GM12874 (cell line): ENCODE results near the gene PNLIPRP1.
A peak's percentile ranks its signal among the peaks of the same experiment; 100 is the strongest.

Source experiments
- TF ChIP-seq, protein P1 (sequence below): IDR thresholded peaks from 2 replicates; pipeline ENCODE4 v1.5.1; 2011; ENCODE audit warnings: low read depth, mild to moderate bottlenecking, control low read depth, low read length, moderate library complexity; ENCODE audit not compliant: insufficient read depth

The PNLIPRP1 gene

DNA sequence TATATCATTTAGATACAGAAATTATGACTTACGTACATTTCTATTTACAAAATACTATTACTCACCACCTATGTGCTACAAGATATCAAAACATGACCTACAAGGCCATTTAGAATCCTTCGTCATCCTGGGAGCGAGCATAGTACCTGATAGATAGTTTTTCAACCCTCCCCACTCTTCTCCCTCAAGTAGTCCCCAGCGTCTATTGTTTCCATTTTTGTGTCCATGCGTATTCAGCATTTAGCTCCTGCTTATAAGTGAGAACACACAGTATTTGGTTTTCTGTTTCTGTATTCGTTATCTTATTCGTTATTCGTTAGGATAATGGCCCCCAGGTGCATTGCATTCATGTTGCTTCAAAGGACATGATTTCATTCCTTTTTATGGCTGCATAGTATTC is 58.1 kb downstream of the PNLIPRP1 start:
- TF ChIP-seq, protein P1, sequence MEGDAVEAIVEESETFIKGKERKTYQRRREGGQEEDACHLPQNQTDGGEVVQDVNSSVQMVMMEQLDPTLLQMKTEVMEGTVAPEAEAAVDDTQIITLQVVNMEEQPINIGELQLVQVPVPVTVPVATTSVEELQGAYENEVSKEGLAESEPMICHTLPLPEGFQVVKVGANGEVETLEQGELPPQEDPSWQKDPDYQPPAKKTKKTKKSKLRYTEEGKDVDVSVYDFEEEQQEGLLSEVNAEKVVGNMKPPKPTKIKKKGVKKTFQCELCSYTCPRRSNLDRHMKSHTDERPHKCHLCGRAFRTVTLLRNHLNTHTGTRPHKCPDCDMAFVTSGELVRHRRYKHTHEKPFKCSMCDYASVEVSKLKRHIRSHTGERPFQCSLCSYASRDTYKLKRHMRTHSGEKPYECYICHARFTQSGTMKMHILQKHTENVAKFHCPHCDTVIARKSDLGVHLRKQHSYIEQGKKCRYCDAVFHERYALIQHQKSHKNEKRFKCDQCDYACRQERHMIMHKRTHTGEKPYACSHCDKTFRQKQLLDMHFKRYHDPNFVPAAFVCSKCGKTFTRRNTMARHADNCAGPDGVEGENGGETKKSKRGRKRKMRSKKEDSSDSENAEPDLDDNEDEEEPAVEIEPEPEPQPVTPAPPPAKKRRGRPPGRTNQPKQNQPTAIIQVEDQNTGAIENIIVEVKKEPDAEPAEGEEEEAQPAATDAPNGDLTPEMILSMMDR: no peak

DNA sequence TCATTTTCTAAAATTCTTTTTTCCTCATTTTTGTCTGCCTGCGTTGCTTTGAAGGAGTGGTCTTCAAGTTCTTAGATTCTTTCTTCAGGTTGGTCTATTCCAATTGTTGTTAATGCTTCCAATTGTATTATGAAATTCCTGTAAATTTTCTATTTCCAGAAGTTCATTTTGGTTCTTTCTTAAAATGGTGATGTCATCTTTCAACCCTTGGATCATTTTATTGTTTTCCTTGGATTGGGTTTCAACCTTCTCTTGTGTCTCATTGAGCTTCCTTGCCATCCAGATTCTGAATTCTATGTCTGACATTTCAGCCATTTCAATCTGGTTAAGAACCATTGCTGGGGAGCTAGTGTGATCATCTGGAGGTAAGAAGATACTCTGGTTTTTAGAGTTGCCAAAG is 63.1 kb downstream of the PNLIPRP1 start:
- TF ChIP-seq, protein P1: no peak

DNA sequence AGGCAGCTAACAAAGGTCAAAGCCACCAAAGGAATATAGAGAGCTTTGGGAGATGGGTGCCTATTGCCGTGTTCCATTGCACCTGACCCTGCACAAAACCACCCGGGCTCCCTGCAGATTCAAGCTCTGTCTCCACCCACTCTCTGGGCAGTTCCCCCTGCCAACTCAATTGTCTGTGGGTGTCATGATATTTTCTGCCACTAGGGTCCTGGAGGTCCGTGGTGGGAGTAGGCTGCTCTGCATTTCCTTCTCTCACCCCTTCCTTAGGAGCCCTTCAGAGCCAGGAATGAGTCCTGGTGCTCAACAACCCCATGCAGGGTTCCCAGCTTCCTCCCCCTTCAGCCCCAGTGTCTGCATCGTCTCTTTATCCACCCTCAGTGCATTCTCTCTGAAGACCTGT is 64.1 kb downstream of the PNLIPRP1 start:
- TF ChIP-seq, protein P1: peak; percentile 45

DNA sequence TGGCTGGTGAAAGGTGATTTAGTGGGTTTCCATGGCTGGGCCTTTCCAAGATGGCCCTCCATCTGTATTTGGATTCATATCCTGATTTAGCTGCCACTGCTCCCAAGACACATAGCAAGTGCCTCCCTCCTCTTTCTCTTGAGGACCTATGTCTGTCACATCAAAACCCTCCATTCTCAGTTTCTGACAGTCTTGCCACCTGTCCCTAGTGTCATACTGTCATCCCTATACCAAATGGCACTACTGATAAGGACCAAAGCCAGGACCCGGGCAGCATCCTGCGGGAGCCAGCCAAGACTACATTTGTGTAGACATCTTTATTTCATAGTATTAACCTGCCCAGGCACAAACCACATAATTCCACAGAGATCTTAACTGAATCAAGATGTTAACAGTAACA is 64.8 kb downstream of the PNLIPRP1 start:
- TF ChIP-seq, protein P1: no peak

DNA sequence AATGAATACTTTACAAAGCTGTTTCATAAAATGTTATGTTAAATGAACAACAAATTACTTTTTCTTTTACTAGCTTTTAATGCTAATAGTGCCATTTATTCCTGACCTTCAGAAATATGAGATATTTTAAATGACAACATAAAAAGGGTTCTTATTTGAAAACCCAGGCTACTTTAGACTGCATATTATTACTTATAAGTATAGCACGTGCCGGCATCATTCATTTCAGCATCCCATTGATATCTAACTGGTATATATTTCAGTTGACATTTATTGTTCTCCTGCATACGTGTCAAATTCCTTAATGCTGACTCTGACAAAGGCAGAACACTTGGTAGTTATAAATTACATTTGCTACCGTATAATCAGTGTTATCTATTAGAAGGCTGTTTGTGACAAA is 65.3 kb downstream of the PNLIPRP1 start:
- TF ChIP-seq, protein P1: no peak

DNA sequence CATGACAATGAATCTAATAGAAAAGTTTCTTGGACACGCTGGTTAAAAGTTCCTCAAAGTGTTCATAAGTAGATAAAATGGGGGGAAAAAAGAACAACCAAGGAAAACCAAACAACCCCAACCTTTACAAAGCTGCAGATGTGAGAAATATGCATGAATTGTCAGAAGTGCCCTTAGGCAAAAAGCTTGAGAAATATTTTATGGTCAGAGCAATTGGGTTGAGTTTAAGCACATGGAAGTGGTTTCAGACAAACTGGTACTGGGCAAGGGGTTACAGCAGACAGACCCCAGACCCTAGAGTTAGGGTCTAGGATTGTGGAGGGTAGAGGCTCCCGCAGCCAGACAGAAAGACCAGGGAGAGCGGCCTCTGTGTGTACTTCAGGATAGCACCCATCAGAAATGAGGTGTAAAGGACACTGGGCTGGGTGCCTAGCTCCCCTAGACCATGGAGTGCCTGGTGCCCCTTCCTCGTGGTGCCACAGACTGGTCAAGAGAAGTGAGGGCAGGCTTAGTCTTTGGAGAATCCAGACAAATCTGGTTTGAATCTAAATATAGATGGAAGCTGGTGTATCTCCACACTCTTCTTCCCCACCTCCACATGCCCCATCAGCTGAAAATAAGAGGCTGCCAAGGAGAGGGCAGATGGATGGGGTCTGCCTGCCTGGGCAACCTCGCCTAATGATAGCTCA is 67.2 kb downstream of the PNLIPRP1 start:
- TF ChIP-seq, protein P1: no peak
